Naive thymus-derived CD4-positive, alpha-beta T cell (primary cell): ENCODE measurements around the gene PLEKHG4. TPM values are rescaled to one million over a fixed set of nuclear protein-coding genes. Genes with fewer than 3 reads are reported as not detected.

Source experiments
- ATAC-seq: fragments of 150-1000 bp; cut with Tn5 transposase; 2 replicates; pipeline ENCODE4 v1.10.0; 2021; ENCODE audit warnings: mild to moderate bottlenecking, moderate library complexity
- CTCF ChIA-PET: fragments of 350-600 bp; sonication (Branson Sonifier 250); formaldehyde crosslinking; loops from one replicate; lab custom pipeline; 2021; ENCODE audit warnings: antibody characterized with exemption; lab: Charles Lee
- POLR2A ChIA-PET: fragments of 350-600 bp; sonication (Branson Sonifier 250); formaldehyde crosslinking; loops from one replicate; lab custom pipeline; 2021; ENCODE audit warnings: antibody characterized with exemption, inconsistent platforms; lab: Charles Lee
- DNase-seq, 9 donors: peaks; one replicate each; pipeline versions ENCODE4 v3.0.0 to v3.0.0-alpha.2; 2020 to 2022; ENCODE audit warnings: mixed read lengths in 1 of 9
- H3K27ac ChIP-seq: one replicate; pipeline ENCODE4 v1.7.0; 2013; ENCODE audit warnings: mild to moderate bottlenecking, low read depth, low read length, moderate library complexity
- H3K27me3 ChIP-seq, 2 donors: one replicate each; pipeline ENCODE4 v1.7.0; 2013; ENCODE audit warnings: low read length in 2 of 2, mild to moderate bottlenecking in 2 of 2, moderate library complexity in 2 of 2; ENCODE audit not compliant: control insufficient read depth in 2 of 2, insufficient read depth in 2 of 2
- H3K36me3 ChIP-seq, 3 experiments: 1 replicate in 2 of 3; 2 replicates in 1 of 3; pipeline ENCODE4 v1.7.0; 2013; ENCODE audit warnings: low read length in 3 of 3, mild to moderate bottlenecking in 3 of 3, moderate library complexity in 1 of 3; ENCODE audit not compliant: insufficient read depth in 3 of 3, control insufficient read depth in 2 of 3
- H3K4me1 ChIP-seq, 2 donors: one replicate each; pipeline ENCODE4 v1.7.0; 2013; ENCODE audit warnings: low read length in 2 of 2, mild to moderate bottlenecking in 2 of 2, moderate library complexity in 1 of 2; ENCODE audit not compliant: control insufficient read depth in 2 of 2, insufficient read depth in 2 of 2
- H3K4me3 ChIP-seq: 2 replicates; pipeline ENCODE4 v1.7.0; 2013; ENCODE audit warnings: mild to moderate bottlenecking, low read length
- H3K9me3 ChIP-seq, 3 experiments: 1 replicate in 2 of 3; 2 replicates in 1 of 3; pipeline ENCODE4 v1.7.0; 2013; ENCODE audit warnings: low read length in 3 of 3; ENCODE audit not compliant: control insufficient read depth in 2 of 3
- H3K27ac Mint-ChIP-seq, 9 donors: one replicate each; pipeline ENCODE4 v1.8.0; 2020 to 2022; ENCODE audit warnings: mixed read lengths in 9 of 9, mild to moderate bottlenecking in 8 of 9, moderate library complexity in 5 of 9, inconsistent platforms in 2 of 9
- H3K27me3 Mint-ChIP-seq, 5 donors: one replicate each; pipeline ENCODE4 v1.8.0; 2021 to 2022; ENCODE audit warnings: mixed read lengths in 5 of 5, mild to moderate bottlenecking in 1 of 5
- H3K36me3 Mint-ChIP-seq, 5 donors: one replicate each; pipeline ENCODE4 v1.8.0; 2020 to 2022; ENCODE audit warnings: mixed read lengths in 5 of 5, mild to moderate bottlenecking in 3 of 5, inconsistent platforms in 1 of 5
- H3K4me1 Mint-ChIP-seq, 7 donors: one replicate each; pipeline ENCODE4 v1.8.0; 2020 to 2022; ENCODE audit warnings: mixed read lengths in 7 of 7, mild to moderate bottlenecking in 3 of 7, inconsistent platforms in 1 of 7
- H3K4me3 Mint-ChIP-seq, 10 donors: one replicate each; pipeline ENCODE4 v1.8.0; 2020 to 2022; ENCODE audit warnings: mild to moderate bottlenecking in 10 of 10, mixed read lengths in 10 of 10, moderate library complexity in 6 of 10, inconsistent platforms in 2 of 10
- H3K9me3 Mint-ChIP-seq, 11 donors: one replicate each; pipeline ENCODE4 v1.8.0; 2020 to 2022; ENCODE audit warnings: mixed read lengths in 11 of 11, mild to moderate bottlenecking in 4 of 11, inconsistent platforms in 1 of 11, moderate library complexity in 1 of 11
- intact Hi-C, 2 donors: fragments of 100-400 bp; cut with micrococcal nuclease; formaldehyde crosslinking; loops; one replicate each; pipeline ENCODE4 v1.15.1; 2023
- polyA plus RNA-seq, 2 donors: library from polyadenylated mRNA; unstranded; fragments of 300-500 nt; fragmentation: Illumina TruSeq; gene quantifications; one replicate each; pipeline ENCODE4 v1.2.3, GENCODE V29; 2021
- total RNA-seq, 6 experiments: library from RNA in 5 of 6; stranded (reverse) in 5 of 6; gene quantifications; 1 replicate in 5 of 6; 2 replicates in 1 of 6; pipeline ENCODE4 v1.2.3 and lab custom pipeline; 2021 to 2026

The PLEKHG4 gene
- total and polyA plus RNA-seq, 7 experiments from 2014 or later, result 6.2 to 32.3 (median 23.2) TPM

- H3K36me3 ChIP-seq, result no peaks in the 10 kb centered on the region
- peak overlapping the region; percentile 40 to 96 (median 70) for H3K4me3 Mint-ChIP-seq
- H3K27me3 ChIP-seq, result no peaks in the 10 kb centered on the region
- no peak for DNase-seq
- H3K4me1 ChIP-seq, result peaks cover 31 to 39% of the 10 kb centered on the region in 2 donors
- no peaks in the 10 kb centered on the region for H3K9me3 ChIP-seq
- no peak for ATAC-seq
- H3K27ac ChIP-seq, result peak overlapping the region; percentile 57
- H3K9me3 Mint-ChIP-seq, result no peaks in the 10 kb centered on the region
- H3K27ac Mint-ChIP-seq, result peak overlapping the region; percentile 8 to 96 (median 78)
- H3K27me3 Mint-ChIP-seq, result peaks cover 0 to 14% (median 0%) of the 10 kb centered on the region in 5 donors
- ChIA-PET POLR2A (interaction anchor here (1.4 to 2.1 kb wide), 5 partner anchors 12 to 32 kb away, joined by 3 to 19 read pairs (median 4); partner anchors contain the start of gene TMEM208), CTCF (no interaction called here)
- no peak overlapping the region for H3K4me3 ChIP-seq
- no peaks in the 10 kb centered on the region for H3K36me3 Mint-ChIP-seq
- H3K4me1 Mint-ChIP-seq, result peaks cover 32 to 59% (median 43%) of the 10 kb centered on the region in 7 donors
- intact Hi-C loops, result loop anchor here (2.0 to 10.0 kb wide), 5 partner anchors 34 to 1887 kb away; partner anchors contain the start of genes AGRP (in 1 of the 2), ATP6V0D1 (in 1 of the 2), CENPT (in 1 of the 2) and CHTF8 (in 1 of the 2)
These were observed 34.1 kb upstream of the PLEKHG4 start for GRCh38 chr16:67245186-67245585.

GRCh38 chr16:67245674-67246080 is 33.7 kb upstream of the PLEKHG4 start:
- Mint-ChIP-seq H3K27me3 (peaks cover 0 to 19% (median 0%) of the 10 kb centered on the region in 5 donors), H3K4me3 (peak overlapping the region; percentile 40 to 96 (median 75)), H3K27ac (peak overlapping the region in 4 of 9 donors; percentile 70 to 96 (median 92)), H3K4me1 (peaks cover 37 to 60% (median 45%) of the 10 kb centered on the region in 7 donors), H3K36me3 (no peaks in the 10 kb centered on the region), H3K9me3 (no peaks in the 10 kb centered on the region)
- ChIA-PET POLR2A (interaction anchor here (1.4 to 2.8 kb wide), 5 partner anchors 15 to 86 kb away, joined by 3 to 20 read pairs (median 6); partner anchors contain the start of genes FBXL8, TMEM208 and TRADD), CTCF (no interaction called here)
- Histone ChIP-seq H3K36me3 (no peaks in the 10 kb centered on the region), H3K4me1 (peaks cover 31 to 39% of the 10 kb centered on the region in 2 donors), H3K9me3 (no peaks in the 10 kb centered on the region), H3K27ac (peak overlapping the region; percentile 57), H3K27me3 (no peaks in the 10 kb centered on the region), H3K4me3 (no peak overlapping the region)
- no peak for ATAC-seq
- intact Hi-C loops, result loop anchor here (2.0 to 10.0 kb wide), 6 partner anchors 33 to 1887 kb away; partner anchors contain the start of genes PLEKHG4 (in 2 of the 2), AGRP (in 1 of the 2), ATP6V0D1 (in 1 of the 2) and CENPT (in 1 of the 2)
- no peak for DNase-seq

GRCh38 chr16:67246081-67246755 is 33.1 kb upstream of the PLEKHG4 start:
- H3K27ac Mint-ChIP-seq, result peak overlapping the region in 7 of 9 donors; percentile 66 to 92 (median 80)
- Histone ChIP-seq H3K9me3 (no peaks in the 10 kb centered on the region), H3K27ac (peak overlapping the region; percentile 60), H3K36me3 (no peaks in the 10 kb centered on the region), H3K4me1 (peaks cover 31 to 39% of the 10 kb centered on the region in 2 donors), H3K4me3 (peak overlapping the region; percentile 68), H3K27me3 (no peaks in the 10 kb centered on the region)
- CTCF ChIA-PET, result no interaction called here
- peak overlapping the region; percentile 83 to 96 (median 91) for H3K4me3 Mint-ChIP-seq
- ATAC-seq (no peak), DNase-seq (peak in 4 of 9 donors; percentile 8 to 64 (median 18))
- H3K9me3 Mint-ChIP-seq, result no peaks in the 10 kb centered on the region
- no peaks in the 10 kb centered on the region for H3K36me3 Mint-ChIP-seq
- POLR2A ChIA-PET, result interaction anchor here (1.4 to 2.8 kb wide), 3 partner anchors 16 to 86 kb away, joined by 4 to 20 read pairs (median 6); partner anchors contain the start of genes FBXL8, TMEM208 and TRADD
- H3K4me1 Mint-ChIP-seq, result peaks cover 37 to 58% (median 45%) of the 10 kb centered on the region in 7 donors
- intact Hi-C loops, result loop anchor here (2.0 to 10.0 kb wide), 5 partner anchors 33 to 1886 kb away; partner anchors contain the start of genes AGRP (in 1 of the 2), ATP6V0D1 (in 1 of the 2), CENPT (in 1 of the 2) and CHTF8 (in 1 of the 2)
- peaks cover 0 to 20% (median 0%) of the 10 kb centered on the region in 5 donors for H3K27me3 Mint-ChIP-seq

GRCh38 chr16:67246756-67247191 is 32.6 kb upstream of the PLEKHG4 start:
- Histone ChIP-seq H3K9me3 (no peaks in the 10 kb centered on the region), H3K4me1 (peaks cover 31 to 39% of the 10 kb centered on the region in 2 donors), H3K27ac (peak overlapping the region; percentile 60), H3K27me3 (no peaks in the 10 kb centered on the region), H3K4me3 (peak overlapping the region; percentile 68), H3K36me3 (no peaks in the 10 kb centered on the region)
- DNase-seq, result peak in 6 of 9 donors; percentile 31 to 54 (median 36)
- POLR2A ChIA-PET, result interaction anchor here (2.1 to 2.8 kb wide), 2 partner anchors 20 to 87 kb away, joined by 6 to 20 read pairs; partner anchors contain the start of genes FBXL8, TMEM208 and TRADD
- CTCF ChIA-PET, result interaction anchor here (0.7 kb wide), 1 partner anchor 274 kb away, joined by 3 read pairs; no protein-coding TSS in a partner anchor
- no peaks in the 10 kb centered on the region for H3K9me3 Mint-ChIP-seq
- no peaks in the 10 kb centered on the region for H3K36me3 Mint-ChIP-seq
- ATAC-seq, result no peak
- intact Hi-C loops, result loop anchor here (1.0 to 10.0 kb wide), 14 partner anchors 19 to 1886 kb away; partner anchors contain the start of genes MATCAP1 (in 2 of the 2), TMEM208 (in 2 of the 2), ACD (in 1 of the 2) and AGRP (in 1 of the 2)
- H3K27ac Mint-ChIP-seq, result peak overlapping the region; percentile 28 to 92 (median 76)
- H3K4me1 Mint-ChIP-seq, result peaks cover 37 to 53% (median 45%) of the 10 kb centered on the region in 7 donors
- H3K27me3 Mint-ChIP-seq, result peaks cover 0 to 20% (median 0%) of the 10 kb centered on the region in 5 donors
- peak overlapping the region; percentile 83 to 96 (median 91) for H3K4me3 Mint-ChIP-seq

- Histone ChIP-seq H3K36me3 (no peaks in the 10 kb centered on the region), H3K9me3 (no peaks in the 10 kb centered on the region), H3K4me3 (peak within 1 kb of the TSS; percentile 68), H3K4me1 (peaks cover 31 to 39% of the 10 kb centered on the region in 2 donors), H3K27me3 (no peaks in the 10 kb centered on the region), H3K27ac (peak within 1 kb of the TSS; percentile 60)
- intact Hi-C loops, result loop anchor here (1.0 to 10.0 kb wide), 15 partner anchors 20 to 1885 kb away; partner anchors contain the start of genes MATCAP1 (in 2 of the 2), TMEM208 (in 2 of the 2), ACD (in 1 of the 2) and AGRP (in 1 of the 2)
- Mint-ChIP-seq H3K9me3 (no peaks in the 10 kb centered on the region), H3K27ac (peak within 1 kb of the TSS; percentile 70 to 92 (median 80)), H3K36me3 (no peaks in the 10 kb centered on the region), H3K27me3 (peaks cover 0 to 20% (median 0%) of the 10 kb centered on the region in 5 donors), H3K4me3 (peak within 1 kb of the TSS; percentile 83 to 96 (median 91)), H3K4me1 (peaks cover 37 to 50% (median 44%) of the 10 kb centered on the region in 7 donors)
- CTCF ChIA-PET, result interaction anchor here (0.7 to 1.0 kb wide), 4 partner anchors 19 to 273 kb away, joined by 3 to 4 read pairs (median 3); partner anchors contain the start of gene TMEM208
- POLR2A ChIA-PET, result interaction anchor here (0.6 to 2.8 kb wide), 5 partner anchors 9 to 87 kb away, joined by 3 to 20 read pairs (median 3); partner anchors contain the start of genes FBXL8, TMEM208 and TRADD
- DNase-seq (peak; percentile 88 to 100 (median 91)), ATAC-seq (peak; percentile 85)
These were observed 31.9 kb upstream of the PLEKHG4 start, which contains the start of gene FHOD1 for GRCh38 chr16:67247192-67248072. FHOD1 (minus strand) TSS chr16:67247481; CDS start chr16:67247410, 71 bp downstream.
